Stimulated activated CD8-positive, alpha-beta memory T cell treated with anti-CD3 and anti-CD28 coated beads, Interleukin-2, amount 100 ng/mL, for 48 hours (primary cell): ENCODE data around the gene UBE2M.
"Not testable (repeated sequence)": the region's sequence is repeated elsewhere in the genome, so short reads cannot be mapped to it uniquely, and the experiment has no call there.

Source experiments
- DNase-seq, 2 donors: peaks; one replicate each; pipeline ENCODE4 v3.0.0-alpha.2; 2020; ENCODE audit warnings: low read depth in 2 of 2

The UBE2M gene

GRCh38 chr19:58558066-58558622 is at the start of gene UBE2M:
Gene UBE2M, minus strand, starts transcription at chr19:58558611. Its CDS starts 230 bp downstream, at chr19:58558381.
- DNase-seq, result peak in 1 of 2 donors; percentile 42

GRCh38 chr19:58607213-58607612 is 48.8 kb upstream of the UBE2M start:
- not testable (repeated sequence) for DNase-seq

- not testable (repeated sequence) for DNase-seq
Observed at GRCh38 chr19:58606251-58606896, 48.0 kb upstream of the UBE2M start.

GRCh38 chr19:58586133-58586765 is 27.8 kb upstream of the UBE2M start:
- DNase-seq, result no peak

GRCh38 chr19:58585442-58586132 is 27.2 kb upstream of the UBE2M start:
- DNase-seq, result no peak

GRCh38 chr19:58584498-58585441 is 26.4 kb upstream of the UBE2M start:
- no peak for DNase-seq

- no peak for DNase-seq
Observed at GRCh38 chr19:58582985-58583384, 24.6 kb upstream of the UBE2M start.

- DNase-seq, result peak; percentile 81 to 87
Observed at GRCh38 chr19:58581227-58582141, 23.1 kb upstream of the UBE2M start.

GRCh38 chr19:58579473-58580142 is 21.2 kb upstream of the UBE2M start:
- DNase-seq, result no peak

GRCh38 chr19:58578012-58578925 is 19.9 kb upstream of the UBE2M start:
- no peak for DNase-seq

GRCh38 chr19:58577581-58577980 is 19.2 kb upstream of the UBE2M start:
- DNase-seq, result not testable (repeated sequence)

GRCh38 chr19:58575183-58576041 is 17.0 kb upstream of the UBE2M start:
- peak; percentile 75 for DNase-seq

GRCh38 chr19:58573658-58574164 is 15.3 kb upstream of the UBE2M start:
- no peak for DNase-seq

- DNase-seq, result peak; percentile 98 to 99
Observed at GRCh38 chr19:58572818-58573657, 14.6 kb upstream of the UBE2M start, which contains the start of gene MZF1. Gene MZF1, minus strand, starts transcription at chr19:58573335. Its CDS starts 1,946 bp downstream, at chr19:58571389.

- DNase-seq, result no peak
Observed at GRCh38 chr19:58572026-58572817, 13.8 kb upstream of the UBE2M start.

- DNase-seq, result no peak
Observed at GRCh38 chr19:58571575-58571947, 13.2 kb upstream of the UBE2M start.
